HG03196 (cell line): ENCODE data around the gene DOHH.

Source experiments
- ATAC-seq: cut with Tn5 transposase; IDR thresholded peaks from one replicate; pipeline ENCODE4 v1.9.1; 2021; ENCODE audit not compliant: unreplicated experiment

Gene DOHH

DNA sequence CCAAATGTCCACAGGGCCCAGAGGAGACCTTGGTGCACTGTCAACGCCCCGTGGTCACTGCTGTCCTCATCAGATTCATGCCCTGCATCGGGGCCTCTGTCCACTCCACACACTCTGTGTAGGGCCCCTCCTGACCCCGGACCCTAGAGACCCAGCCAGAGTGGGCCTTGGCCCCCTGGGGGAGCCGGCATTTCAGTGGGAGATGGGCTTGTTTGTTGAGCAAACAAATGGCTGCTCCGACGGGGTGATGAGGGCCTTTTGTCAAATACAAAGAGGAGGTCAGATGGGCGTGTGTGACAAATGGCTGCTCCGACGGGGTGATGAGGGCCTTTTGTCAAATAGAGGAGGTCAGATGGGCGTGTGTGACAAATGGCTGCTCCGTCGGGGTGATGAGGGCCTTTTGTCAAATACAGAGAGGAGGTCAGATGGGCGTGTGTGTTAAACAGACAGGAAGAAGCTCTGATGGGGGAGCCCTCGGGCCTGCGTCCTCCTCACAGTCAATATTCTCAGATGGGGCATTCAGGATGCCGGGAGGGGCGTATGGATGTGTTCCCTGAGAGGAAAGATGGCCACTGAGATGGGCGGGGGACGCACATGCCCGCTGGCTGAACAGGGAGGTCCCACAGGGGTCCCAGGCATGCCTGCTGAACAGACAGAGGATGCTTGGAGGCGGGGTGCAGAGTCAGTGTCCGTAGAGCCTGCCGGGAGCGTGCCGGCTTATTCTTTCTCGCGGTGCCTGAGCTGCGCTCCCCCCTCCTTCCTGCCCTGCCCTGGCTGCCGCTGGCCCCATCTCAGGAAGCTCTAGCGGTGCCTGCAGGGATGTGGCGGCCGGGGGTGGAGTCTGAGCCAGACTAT is 56.4 kb downstream of the DOHH start:
- no peak for ATAC-seq

- no peak for ATAC-seq
These were observed 57.9 kb downstream of the DOHH start for GRCh38 chr19:3442487-3443071.

DNA sequence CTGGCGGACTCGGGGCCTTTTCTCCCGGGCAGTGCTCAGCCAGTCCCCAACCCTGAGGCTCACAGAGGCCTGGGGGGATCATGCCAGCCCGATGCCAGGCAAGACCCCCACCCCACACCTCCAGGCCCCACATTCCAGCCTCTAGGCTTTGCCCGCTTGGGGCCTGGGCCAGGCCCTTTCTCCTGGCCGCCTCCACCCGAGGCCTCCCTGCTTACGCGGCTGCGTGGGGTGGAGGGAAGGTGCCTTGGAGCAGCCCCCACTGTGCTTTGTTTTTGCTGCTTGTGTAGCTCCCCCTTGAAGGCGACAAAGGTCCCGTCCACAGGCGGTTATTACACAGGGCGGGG is 58.5 kb downstream of the DOHH start:
- no peak for ATAC-seq

- no peak for ATAC-seq
These were observed 59.1 kb downstream of the DOHH start for GRCh38 chr19:3441089-3441985.
